G401 (cell line): ENCODE data around the gene FRAT2. TPM values are rescaled to one million over a fixed set of nuclear protein-coding genes. Genes with fewer than 3 reads are reported as not detected.

Experiments
- DNase-seq: peaks from one replicate; pipeline ENCODE4 v3.0.0-alpha.2; 2015; ENCODE audit warnings: low spot score
- in situ Hi-C: cut with HindIII; loops from 2 replicates; pipeline ENCODE4 v1.10.0; 2016; ENCODE audit warnings: low sequenced_read_pairs, mixed read lengths
- total RNA-seq: library from RNA; depleted of rRNA; stranded (reverse); fragments of >200 nt; shearing (Covaris generic); gene quantifications from 2 replicates; pipeline ENCODE4 v1.2.3, GENCODE V29; 2014; rRNA removed

The FRAT2 gene, protein sequence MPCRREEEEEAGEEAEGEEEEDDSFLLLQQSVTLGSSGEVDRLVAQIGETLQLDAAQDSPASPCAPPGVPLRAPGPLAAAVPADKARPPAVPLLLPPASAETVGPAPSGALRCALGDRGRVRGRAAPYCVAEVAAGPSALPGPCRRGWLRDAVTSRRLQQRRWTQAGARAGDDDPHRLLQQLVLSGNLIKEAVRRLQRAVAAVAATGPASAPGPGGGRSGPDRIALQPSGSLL
- 29.7 and 41.2 TPM in 2 replicates for total RNA-seq

DNA sequence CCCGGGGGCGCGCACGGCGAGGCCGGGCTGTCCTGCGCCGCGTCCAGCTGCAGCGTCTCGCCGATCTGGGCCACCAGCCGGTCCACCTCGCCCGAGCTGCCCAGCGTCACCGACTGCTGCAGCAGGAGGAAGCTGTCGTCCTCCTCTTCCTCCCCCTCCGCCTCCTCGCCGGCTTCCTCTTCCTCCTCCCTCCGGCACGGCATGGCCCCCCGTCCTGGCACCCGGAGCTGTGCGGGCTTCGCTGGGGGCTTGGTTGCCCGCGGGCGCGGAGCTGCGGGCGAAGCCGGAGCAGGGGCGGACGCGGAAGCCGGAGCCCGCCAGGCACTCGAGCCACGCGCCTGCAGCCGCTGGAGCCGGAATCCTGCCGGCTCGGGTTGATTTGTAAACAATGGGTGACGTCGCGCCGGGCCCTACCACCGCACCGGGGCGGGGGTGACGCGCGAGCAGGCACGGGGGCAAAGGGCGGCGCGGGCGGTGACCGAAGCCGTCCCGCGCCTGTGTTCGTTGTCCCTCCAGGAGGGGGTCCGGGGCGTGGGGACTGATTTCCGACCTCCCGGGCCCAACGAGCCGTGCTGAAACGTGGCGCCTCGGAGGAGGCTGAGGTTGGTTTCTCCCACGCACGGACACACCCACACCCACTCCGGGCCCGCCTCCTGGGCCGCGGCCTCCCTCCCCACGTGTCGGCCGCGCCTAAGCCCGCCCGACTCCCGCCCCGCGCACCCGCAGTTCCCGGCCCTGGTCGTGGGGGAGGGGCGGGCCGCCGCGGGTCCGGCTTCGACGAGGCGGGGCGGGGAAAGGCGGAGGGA, at the start of gene FRAT2:
FRAT2 (minus strand) TSS at position 360 of the 806 bp plus-strand sequence; CDS start at position 203, 157 bp downstream.
- DNase-seq, result peak; percentile 90
- in situ Hi-C loops, result no loop called here

DNA sequence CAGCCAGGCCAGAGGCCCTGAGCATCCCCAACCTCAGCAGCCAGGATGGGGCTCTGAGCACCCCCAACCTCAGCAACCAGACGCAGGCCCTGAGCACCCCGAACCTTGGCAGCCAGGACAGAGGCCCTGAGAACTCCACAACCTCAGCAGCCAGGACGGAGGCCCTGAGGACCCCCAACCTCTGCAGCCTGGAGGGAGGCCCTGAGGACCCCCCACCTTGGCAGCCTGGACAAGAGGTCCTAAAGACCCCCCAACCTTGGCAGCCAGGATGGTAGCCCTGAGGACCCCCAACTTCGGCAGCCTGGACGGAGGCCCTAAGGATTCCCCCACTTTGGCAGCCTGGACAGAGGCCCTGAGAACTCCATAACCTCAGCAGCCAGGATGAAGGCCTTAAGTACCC, 49.6 kb upstream of the FRAT2 start:
- DNase-seq, result no peak
- in situ Hi-C loops, result no loop called here

DNA sequence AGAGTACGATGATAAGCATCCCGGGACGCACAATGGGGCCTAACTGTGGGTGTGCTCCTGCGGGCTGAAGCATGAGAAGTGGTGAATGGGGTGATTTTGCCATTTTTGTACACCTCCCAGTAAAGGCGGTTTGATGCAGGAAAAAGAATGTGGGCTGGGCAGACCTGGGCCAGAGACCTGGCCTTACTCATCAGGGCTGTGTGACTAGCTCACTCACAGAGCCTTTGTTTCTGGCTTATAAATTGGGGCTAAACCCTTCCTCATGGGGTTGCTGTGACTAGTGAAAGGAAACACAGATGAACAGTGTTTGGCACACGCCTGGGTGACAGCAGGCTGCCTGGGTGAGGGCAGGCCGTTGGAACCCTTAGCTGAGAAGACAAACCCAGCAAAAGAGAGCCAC, 48.6 kb upstream of the FRAT2 start:
- in situ Hi-C loops, result no loop called here
- DNase-seq, result no peak

DNA sequence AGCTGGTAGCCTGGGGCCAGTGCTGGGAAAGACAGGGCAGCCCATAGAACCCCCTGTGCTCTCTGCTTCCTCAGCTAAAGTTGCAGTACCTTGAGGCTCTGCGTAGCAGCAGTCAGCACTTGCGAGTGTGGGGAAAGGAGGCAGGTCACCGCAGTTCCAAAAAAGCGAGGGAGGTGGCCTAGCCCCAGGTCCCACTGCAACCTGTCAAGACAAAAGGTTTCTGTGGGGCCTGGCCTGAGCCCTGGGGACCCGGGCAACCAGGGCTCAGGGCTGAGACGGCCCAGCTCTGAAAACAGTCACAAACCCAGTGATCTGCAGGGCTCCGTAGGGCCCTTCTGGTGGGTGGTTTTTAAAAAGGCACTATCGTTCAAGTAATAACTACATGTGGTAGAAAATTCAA, 47.1 kb upstream of the FRAT2 start:
- in situ Hi-C loops, result no loop called here

DNA sequence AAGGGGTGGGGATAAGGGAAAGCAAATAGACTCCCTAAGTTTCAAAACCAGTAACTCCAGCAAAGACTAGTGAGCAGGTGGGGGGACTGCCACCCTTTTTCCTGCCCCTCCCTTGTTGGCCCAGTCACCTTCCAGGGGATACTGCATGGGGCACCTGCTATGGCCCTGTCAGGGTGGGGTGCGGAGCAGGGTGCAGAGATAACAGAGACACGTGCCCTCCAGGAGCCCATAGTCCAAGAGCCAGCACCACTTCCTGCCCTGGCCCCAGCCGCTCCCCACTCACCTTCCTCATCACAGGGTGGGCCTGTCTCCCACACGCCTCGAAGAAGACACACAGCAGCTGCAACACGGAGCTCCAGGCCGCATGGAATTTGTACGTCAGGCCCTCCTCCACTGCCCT, 46.0 kb upstream of the FRAT2 start:
- in situ Hi-C loops, result no loop called here
- no peak for DNase-seq

More for the DNA sequence above, 47.1 kb upstream of the FRAT2 start:
- DNase-seq, result no peak

DNA sequence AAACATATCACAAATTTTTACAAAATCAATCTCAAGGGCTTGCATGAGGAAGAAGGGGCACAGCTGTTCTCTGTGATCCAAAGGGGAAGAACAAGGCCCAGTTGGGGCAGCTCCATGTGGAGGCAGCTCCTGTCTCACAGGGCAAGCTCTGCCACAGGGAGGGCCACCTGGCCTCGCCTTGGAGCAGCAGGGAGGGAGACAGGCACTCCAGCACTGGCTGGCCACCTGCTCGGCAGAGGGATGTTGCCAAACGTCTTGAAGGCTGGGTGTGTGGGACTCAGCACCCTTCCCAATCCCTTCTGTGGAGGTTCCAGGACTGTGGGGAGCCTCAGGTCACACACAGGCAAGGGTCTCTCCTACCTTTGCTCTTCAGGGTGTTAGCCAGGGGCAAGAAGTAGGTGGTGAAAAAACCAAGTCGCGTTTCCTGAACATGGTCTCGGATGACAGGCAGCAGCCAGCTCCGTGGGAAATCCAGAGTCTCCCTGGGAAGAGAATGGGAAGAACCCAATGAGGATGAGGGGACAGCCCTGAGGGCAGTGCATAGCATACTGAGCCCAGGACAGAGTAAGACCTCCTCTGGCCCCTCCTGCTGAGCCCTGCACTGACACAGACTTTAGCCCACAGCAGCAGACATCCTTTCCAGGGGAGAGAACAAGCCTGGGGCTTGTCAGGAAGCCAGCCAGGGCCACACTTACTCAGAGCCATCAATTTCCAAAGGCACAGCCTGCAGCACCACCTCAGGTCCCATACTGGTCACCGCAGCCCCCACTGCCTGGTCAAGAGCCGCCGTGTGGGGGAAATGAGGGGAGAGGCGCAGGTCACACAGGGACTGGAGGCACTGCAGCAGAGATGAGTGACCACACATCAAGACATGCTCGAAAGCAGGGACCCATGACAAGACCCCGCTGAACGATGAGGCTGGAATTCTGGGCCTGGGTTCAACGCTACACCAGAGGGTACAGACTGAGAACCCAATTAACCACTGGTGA, 44.7 kb upstream of the FRAT2 start:
- DNase-seq, result peak; percentile 43
- in situ Hi-C loops, result no loop called here

DNA sequence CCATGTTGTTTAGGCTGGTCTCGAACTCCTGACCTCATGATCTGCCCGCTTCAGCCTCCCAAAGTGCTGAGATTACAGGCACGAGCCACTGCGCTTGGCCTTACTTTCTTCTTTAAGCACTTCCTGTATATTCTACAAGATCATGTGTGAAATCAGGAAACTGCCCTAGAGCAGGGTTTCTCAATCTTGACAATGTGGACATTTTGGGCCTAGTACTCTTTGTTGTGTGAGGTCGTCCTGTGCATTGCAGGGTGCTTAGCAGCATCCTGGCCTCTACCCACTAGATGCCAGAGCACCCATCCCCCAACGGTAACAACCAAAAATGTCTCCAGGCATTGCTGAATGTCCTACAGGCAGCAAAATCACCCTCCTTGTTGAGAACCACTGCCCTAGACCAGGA, 41.9 kb upstream of the FRAT2 start:
- DNase-seq, result no peak
- in situ Hi-C loops, result no loop called here

DNA sequence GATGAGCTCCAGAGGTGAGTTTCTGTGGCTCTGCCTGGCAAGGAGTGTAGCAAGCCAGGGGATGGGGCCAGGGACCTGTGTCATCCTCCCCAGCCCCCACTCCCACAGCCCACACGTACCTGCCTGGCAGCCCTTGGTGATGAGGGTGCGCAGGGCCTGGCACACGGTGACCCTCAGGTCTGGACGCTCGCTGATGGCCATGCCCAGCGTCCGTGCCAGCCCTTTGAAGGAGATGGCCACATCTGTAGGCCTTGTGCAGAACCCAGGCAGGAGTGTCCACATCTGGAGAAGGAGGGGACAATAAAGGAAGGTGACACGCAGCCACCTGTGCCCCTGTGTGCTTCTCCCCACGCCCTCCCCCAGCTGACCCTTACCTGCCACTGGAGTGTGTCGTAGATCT, 38.9 kb upstream of the FRAT2 start:
- in situ Hi-C loops, result no loop called here
- no peak for DNase-seq

DNA sequence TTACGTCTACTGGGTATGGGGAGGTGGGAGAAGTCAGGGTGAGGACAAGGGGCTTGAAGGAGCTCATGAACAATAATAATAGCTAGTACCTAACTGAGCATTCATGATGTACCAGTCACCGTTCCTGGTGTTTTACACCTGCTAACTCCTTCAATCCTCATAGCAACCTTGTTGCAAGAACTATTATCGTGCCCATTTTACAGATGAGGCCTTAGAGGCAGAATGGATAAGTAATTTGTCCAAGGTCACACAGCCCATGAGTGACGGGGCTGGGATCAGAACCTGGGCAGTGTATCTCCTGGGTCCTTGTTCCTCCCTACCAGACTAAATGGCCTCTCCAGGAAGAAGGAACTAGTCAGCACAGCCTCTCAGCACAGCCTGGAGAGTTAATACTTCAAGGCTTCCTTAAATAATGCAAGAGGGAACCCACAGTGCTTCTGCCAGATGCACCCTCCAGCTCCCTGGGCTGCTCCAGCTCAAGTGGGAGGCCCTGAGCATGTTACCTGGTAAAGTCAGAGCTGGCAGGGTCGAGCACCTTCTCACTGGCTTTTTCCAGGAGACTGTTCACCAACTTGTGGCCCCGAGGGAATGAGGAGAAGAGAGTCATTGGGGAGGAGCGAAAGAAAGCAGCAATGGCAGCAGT, 37.8 kb upstream of the FRAT2 start:
- in situ Hi-C loops, result no loop called here
- DNase-seq, result no peak

DNA sequence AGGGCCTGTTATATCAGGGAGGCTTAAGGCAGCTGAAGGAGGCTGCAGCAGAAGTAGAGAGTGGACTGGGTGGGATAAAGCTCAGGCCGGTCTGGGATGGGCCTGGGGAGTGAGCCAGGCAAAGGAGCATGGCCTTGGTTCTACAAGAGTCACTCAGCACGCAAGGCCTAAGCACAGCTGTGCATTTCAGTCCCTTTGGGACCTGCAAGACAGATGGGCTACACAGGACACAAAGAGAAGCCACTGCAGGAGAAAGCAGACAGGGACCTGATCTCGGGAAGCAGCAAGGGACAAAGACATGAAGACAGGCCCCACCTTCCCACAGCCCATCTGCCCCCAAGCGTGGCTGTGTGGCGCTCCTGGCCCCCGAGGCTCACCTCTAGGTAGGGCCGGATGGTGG, 37.2 kb upstream of the FRAT2 start:
- in situ Hi-C loops, result no loop called here
- no peak for DNase-seq

DNA sequence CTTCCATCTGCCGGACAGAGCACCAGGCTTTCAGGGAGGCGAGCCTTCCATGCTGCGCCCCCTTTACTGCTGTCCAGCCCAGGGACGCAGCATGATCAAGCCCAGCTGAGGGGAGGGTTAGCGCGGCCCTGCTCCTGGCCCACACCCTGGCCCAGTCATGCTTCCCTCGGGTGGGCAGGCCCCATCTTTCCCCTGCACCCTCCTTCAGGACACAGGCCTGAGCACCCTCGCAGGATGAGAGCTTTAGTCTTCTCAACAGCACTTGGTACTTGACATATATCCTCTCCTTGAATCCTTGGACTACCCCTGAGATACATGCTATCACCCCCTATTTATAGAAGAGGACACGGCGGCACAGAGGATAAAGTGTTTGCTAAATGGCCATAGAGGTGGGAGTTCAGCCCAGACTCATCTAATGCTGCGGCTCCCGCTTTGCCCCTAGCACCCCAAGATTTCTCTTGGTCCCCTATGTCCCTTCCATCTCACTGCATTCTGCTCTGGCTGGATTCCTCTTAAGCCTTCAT, 32.7 kb upstream of the FRAT2 start:
- in situ Hi-C loops, result no loop called here
- DNase-seq, result no peak

DNA sequence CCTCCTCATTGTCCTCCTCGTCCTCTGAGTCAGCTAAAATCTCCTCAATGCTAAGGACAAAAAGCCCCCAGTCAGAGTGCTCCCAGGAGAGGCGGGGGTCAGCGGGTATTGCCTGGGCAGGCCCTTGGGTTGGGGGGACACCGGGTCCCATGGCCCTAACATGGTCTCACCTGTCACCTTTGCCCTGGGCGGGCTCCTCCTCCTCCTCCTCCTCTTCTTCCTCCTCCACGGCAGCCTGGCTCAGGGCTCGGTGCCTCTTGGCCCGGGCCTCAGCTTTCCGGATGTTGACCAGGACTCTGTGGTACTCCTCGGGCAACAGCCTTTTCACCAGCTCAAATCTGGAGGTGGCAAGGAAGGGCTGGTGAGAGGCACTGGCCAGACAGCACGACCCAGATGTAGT, 32.0 kb upstream of the FRAT2 start:
- no peak for DNase-seq

DNA sequence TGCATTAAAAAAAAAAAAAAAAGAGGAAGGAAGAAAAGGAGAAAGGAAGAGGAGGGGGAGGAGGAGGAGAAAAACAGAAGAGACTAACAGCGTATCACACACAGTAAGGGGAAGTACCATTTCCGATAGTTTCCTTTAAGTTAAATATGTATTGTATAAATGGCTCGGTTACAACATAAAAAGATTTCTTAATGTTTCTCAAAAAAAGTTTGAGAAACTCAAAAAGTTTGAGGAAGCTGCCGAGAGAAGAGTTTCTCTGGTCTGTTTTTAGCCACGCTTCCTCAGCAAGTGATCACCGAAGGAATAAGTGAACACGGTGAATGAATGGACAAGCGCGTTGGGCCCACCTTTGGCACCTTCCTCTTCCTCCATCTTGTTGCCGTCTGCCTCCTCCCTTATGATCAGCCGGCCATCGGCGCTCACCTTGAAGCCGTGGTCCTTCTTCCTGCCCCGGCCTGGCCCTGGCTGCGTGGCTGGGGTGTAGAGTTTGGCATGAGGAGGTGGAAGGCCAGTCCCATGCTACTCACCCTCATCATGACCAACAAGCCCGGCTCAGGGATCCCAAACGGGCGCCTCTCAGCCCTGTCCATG, 31.3 kb upstream of the FRAT2 start:
- in situ Hi-C loops, result no loop called here
- no peak for DNase-seq

More for the DNA sequence above, 32.0 kb upstream of the FRAT2 start:
- in situ Hi-C loops, result no loop called here

DNA sequence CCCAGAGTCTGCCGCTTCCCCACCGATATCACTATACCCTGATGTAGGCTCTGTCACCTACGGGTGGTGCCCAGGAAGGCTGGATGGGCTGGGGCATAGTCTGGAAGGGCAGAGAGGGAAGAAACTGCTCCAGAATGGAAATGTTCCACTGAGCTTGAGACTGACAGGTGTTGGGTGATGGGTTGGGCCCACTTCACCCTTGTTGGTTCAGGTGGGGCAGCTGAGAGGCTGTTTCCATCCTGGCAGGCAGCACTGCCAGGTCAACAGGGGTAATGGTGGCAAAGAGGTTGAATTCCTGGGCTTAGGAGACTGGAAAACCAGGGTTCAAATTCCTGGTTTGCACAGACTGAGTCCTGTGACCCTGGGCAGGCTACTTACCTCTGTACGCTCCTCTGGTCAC, 28.5 kb upstream of the FRAT2 start:
- in situ Hi-C loops, result no loop called here
- DNase-seq, result no peak

DNA sequence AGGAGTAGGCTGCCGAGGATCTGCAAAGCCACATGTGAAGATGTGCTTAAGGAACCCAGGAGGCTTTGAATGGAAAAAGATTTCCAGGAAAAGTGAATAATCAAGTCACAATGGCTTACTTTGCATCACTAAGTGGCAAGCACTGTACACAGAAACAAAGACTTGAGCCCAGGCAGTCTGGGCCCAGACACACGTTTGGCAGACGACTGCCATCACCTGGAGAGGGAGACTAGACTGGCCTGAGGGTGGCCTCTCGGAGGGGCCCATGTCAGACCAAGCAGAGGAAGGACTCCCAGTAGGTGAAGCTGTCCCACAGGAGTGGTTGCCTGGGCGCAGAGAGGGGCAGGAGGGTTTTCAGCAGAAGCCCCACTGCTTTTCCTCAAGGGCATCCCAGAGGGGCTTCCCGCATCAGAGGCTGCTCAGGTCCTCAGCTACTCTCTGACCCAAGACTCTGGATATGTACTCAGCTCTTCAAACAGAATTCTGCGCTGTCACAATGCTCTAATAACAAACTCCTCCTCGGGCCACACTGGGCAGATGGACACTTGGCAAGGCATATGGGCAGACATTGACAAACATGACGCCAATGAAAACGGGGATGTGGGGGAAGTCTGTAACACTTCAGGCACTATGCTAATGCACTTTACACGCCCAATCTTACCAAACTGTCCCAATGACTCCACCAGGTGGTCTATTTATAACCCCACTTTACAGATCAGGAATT, 27.9 kb upstream of the FRAT2 start:
- in situ Hi-C loops, result no loop called here
- DNase-seq, result peak; percentile 9

DNA sequence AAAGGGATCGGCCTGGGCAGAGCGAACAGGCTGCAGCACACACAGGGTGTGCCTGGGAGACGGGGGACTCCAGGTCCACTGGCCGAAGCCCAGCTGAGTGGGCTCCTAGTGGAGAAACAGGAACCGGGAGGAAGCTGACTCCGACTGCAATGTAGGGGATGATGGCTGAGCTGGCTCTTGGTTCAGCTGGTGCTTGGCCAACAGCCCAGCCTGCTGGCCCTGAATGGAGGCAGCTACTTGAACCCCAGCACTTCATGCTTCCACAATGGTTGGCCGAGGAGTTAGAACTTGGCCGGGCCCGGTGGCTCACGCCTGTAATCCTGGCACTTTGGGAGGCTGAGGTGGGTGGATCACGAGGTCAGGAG, 27.0 kb upstream of the FRAT2 start:
- no peak for DNase-seq
- in situ Hi-C loops, result no loop called here

DNA sequence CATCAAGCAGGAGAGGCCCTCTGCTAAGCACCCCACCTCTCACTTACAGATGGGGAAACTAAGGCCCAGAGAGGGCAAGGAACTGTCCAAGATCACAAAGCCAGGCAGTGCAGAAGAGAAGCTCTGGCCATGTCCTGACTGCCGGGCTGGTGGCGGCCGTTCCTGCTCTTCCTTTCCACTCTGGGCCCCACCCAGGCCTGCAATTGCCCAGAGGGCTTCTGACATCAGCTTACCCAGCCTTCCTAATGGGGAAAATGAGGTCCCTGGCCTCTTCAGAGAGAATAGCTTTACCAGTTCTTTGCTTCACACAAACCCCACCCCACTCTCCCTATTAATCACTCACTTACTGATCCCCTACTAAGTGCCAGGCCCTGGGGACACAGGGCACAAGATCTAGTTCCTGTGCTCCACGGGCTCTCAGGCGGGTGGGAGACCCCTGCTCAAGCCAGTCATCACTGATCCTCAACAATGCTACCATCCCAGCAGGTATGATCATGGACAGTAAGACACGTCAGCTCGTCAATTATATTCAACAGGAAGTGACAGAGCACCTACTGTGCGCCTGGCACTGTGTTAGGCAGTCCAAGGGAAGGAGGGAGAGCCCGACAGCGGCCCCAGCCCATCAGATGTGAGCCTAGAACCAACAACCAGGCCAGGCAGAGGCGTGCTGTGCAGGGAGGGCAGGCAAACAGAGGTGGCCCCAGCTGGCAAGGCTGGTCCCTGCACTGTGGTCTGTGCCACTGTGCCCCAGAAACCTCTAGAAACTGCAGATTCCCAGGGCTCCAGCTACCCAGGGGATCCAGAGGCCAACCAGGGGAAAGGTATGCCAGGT, 26.4 kb upstream of the FRAT2 start:
- in situ Hi-C loops, result no loop called here

More for the DNA sequence above, 26.4 kb upstream of the FRAT2 start:
- DNase-seq, result no peak
